MM.1S (cell line): ENCODE measurements around the gene WHRN.

Source experiments
- DNase-seq: peaks from one replicate; pipeline ENCODE4 v3.0.0-alpha.2; 2015
- H2AFZ ChIP-seq: fragments of 300-600 bp; sonication (generic); 2 replicates; pipeline ENCODE4 v1.6.0; 2016; ENCODE audit warnings: antibody characterized with exemption, low read length
- H3F3A ChIP-seq: fragments of 300-600 bp; sonication (generic); 2 replicates; pipeline ENCODE4 v1.6.1; 2016; ENCODE audit warnings: mild to moderate bottlenecking, antibody characterized with exemption, low read length, moderate library complexity, mixed read lengths; ENCODE audit not compliant: insufficient read depth
- H3K27ac ChIP-seq: fragments of 300-600 bp; sonication (generic); 2 replicates; pipeline ENCODE4 v1.5.1; 2016; ENCODE audit warnings: mild to moderate bottlenecking, low read length
- H3K27me3 ChIP-seq: fragments of 300-600 bp; sonication (generic); replicated peaks from 2 replicates; pipeline ENCODE4 v1.6.0; 2016; ENCODE audit warnings: low read length; ENCODE audit not compliant: insufficient read depth
- H3K36me3 ChIP-seq: fragments of 300-600 bp; sonication (generic); replicated peaks from 2 replicates; pipeline ENCODE4 v1.6.1; 2016; ENCODE audit warnings: mild to moderate bottlenecking, low read length, mixed read lengths; ENCODE audit not compliant: insufficient read depth
- H3K4me1 ChIP-seq: fragments of 300-600 bp; sonication (generic); 2 replicates; pipeline ENCODE4 v1.6.1; 2016; ENCODE audit warnings: low read length, mixed read lengths
- H3K4me2 ChIP-seq: fragments of 300-600 bp; sonication (generic); 2 replicates; pipeline ENCODE4 v1.6.0; 2016; ENCODE audit warnings: low read depth, low read length
- H3K4me3 ChIP-seq: fragments of 300-600 bp; sonication (generic); 2 replicates; pipeline ENCODE4 v1.5.1; 2016; ENCODE audit warnings: low read length, mixed read lengths
- H3K79me2 ChIP-seq: fragments of 300-600 bp; sonication (generic); 2 replicates; pipeline ENCODE4 v1.6.1; 2016; ENCODE audit warnings: mixed run types, low read length, mixed read lengths
- H3K9ac ChIP-seq: fragments of 300-600 bp; sonication (generic); 2 replicates; pipeline ENCODE4 v1.6.1; 2016; ENCODE audit warnings: low read length, mixed read lengths
- H3K9me2 ChIP-seq: fragments of 300-600 bp; sonication (generic); replicated peaks from 2 replicates; pipeline ENCODE4 v1.6.1; 2016; ENCODE audit warnings: mild to moderate bottlenecking, low read length, mixed read lengths; ENCODE audit not compliant: insufficient read depth
- H3K9me3 ChIP-seq: fragments of 300-600 bp; sonication (generic); replicated peaks from 2 replicates; pipeline ENCODE4 v1.6.1; 2016; ENCODE audit warnings: mild to moderate bottlenecking, low read length, mixed read lengths; ENCODE audit not compliant: insufficient read depth
- H4K20me1 ChIP-seq: fragments of 300-600 bp; sonication (generic); 2 replicates; pipeline ENCODE4 v1.6.1; 2016; ENCODE audit warnings: mild to moderate bottlenecking, low read length, moderate library complexity, mixed read lengths; ENCODE audit not compliant: insufficient read depth
- CTCF ChIP-seq: fragments of 300-600 bp; sonication (generic); IDR thresholded peaks from 2 replicates; pipeline ENCODE4 v1.5.1; 2016; ENCODE audit warnings: antibody characterized with exemption, low read length, mixed read lengths
- EZH2 ChIP-seq: fragments of 300-600 bp; sonication (generic); optimal IDR thresholded peaks from 2 replicates; pipeline ENCODE3; 2017; ENCODE audit warnings: low read depth, mild to moderate bottlenecking, antibody characterized with exemption, low read length, mixed read lengths
- EZH2phosphoT487 ChIP-seq: fragments of 300-600 bp; sonication (generic); IDR thresholded peaks from 2 replicates; pipeline ENCODE4 v1.6.1; 2018; ENCODE audit warnings: antibody characterized with exemption, low read length

WHRN gene

GRCh38 chr9:114413861-114414301 is 91.4 kb downstream of the WHRN start:
- Histone ChIP-seq H3K4me1 (no peaks in the 10 kb centered on the region), H3K79me2 (no peaks in the 10 kb centered on the region), H3K4me2 (no peak overlapping the region), H3K36me3 (no peaks in the 10 kb centered on the region), H3K9me2 (no peaks in the 10 kb centered on the region), H3F3A (no peaks in the 10 kb centered on the region), H3K27ac (no peak overlapping the region), H4K20me1 (no peaks in the 10 kb centered on the region), H3K9me3 (no peaks in the 10 kb centered on the region), H2AFZ (no peak overlapping the region), H3K4me3 (no peak overlapping the region), H3K9ac (no peak overlapping the region), H3K27me3 (no peaks in the 10 kb centered on the region)
- TF ChIP-seq CTCF = no peak
- no peak for TF ChIP-seq EZH2phosphoT487
- no peak for TF ChIP-seq EZH2
- DNase-seq = no peak

- Histone ChIP-seq H3K9ac (no peak overlapping the region), H3K79me2 (no peaks in the 10 kb centered on the region), H3K4me1 (no peaks in the 10 kb centered on the region), H3K9me3 (no peaks in the 10 kb centered on the region), H3K4me3 (no peak overlapping the region), H3K27me3 (no peaks in the 10 kb centered on the region), H3K27ac (no peak overlapping the region), H3K9me2 (no peaks in the 10 kb centered on the region), H4K20me1 (no peaks in the 10 kb centered on the region), H3F3A (no peaks in the 10 kb centered on the region), H3K36me3 (no peaks in the 10 kb centered on the region), H2AFZ (no peak overlapping the region), H3K4me2 (no peak overlapping the region)
- no peak for TF ChIP-seq EZH2phosphoT487
- TF ChIP-seq EZH2 = no peak
- no peak for TF ChIP-seq CTCF
- DNase-seq = no peak
Observed at GRCh38 chr9:114412048-114412683, 93.1 kb downstream of the WHRN start.

- Histone ChIP-seq H3K27me3 (no peaks in the 10 kb centered on the region), H3K36me3 (no peaks in the 10 kb centered on the region), H3K4me1 (no peaks in the 10 kb centered on the region), H3K27ac (no peak overlapping the region), H4K20me1 (no peaks in the 10 kb centered on the region), H3K9me2 (no peaks in the 10 kb centered on the region), H3F3A (no peaks in the 10 kb centered on the region), H2AFZ (no peak overlapping the region), H3K9me3 (no peaks in the 10 kb centered on the region), H3K79me2 (no peaks in the 10 kb centered on the region), H3K9ac (no peak overlapping the region), H3K4me3 (no peak overlapping the region), H3K4me2 (no peak overlapping the region)
- TF ChIP-seq EZH2phosphoT487 (no peak), EZH2 (no peak), CTCF (no peak)
- no peak for DNase-seq
Observed at GRCh38 chr9:114411452-114411851, 93.8 kb downstream of the WHRN start.
